Activated CD4-positive, CD25-positive, alpha-beta regulatory T cell treated with anti-CD3 and anti-CD28 coated beads, Interleukin-2, amount 50 U/mL, for 72 hours (primary cell): ENCODE results near the gene NEURL3.

Experiments used
- DNase-seq: peaks from one replicate; pipeline ENCODE4 v3.0.0; 2021

The NEURL3 gene

GRCh38 chr2:96505231-96505889, at the start of gene NEURL3:
Gene NEURL3 (minus strand): TSS chr2:96505357. CDS start chr2:96505286, 71 bp downstream.
- no peak for DNase-seq

GRCh38 chr2:96554293-96555145, 49.4 kb upstream of the NEURL3 start:
- DNase-seq: peak; percentile 75

GRCh38 chr2:96553957-96554292, 48.8 kb upstream of the NEURL3 start:
- DNase-seq: peak; percentile 40

- peak; percentile 33 for DNase-seq
Observed at GRCh38 chr2:96553176-96553956, 48.2 kb upstream of the NEURL3 start.

GRCh38 chr2:96552315-96553175, 47.4 kb upstream of the NEURL3 start:
- DNase-seq: peak; percentile 31

GRCh38 chr2:96551605-96552314, 46.6 kb upstream of the NEURL3 start:
- DNase-seq: no peak

- no peak for DNase-seq
Observed at GRCh38 chr2:96550787-96551604, 45.8 kb upstream of the NEURL3 start.

GRCh38 chr2:96549967-96550786, 45.0 kb upstream of the NEURL3 start:
- DNase-seq: no peak

GRCh38 chr2:96549466-96549785, 44.3 kb upstream of the NEURL3 start:
- no peak for DNase-seq

- no peak for DNase-seq
Observed at GRCh38 chr2:96548558-96549465, 43.7 kb upstream of the NEURL3 start.

- no peak for DNase-seq
Observed at GRCh38 chr2:96547731-96548171, 42.6 kb upstream of the NEURL3 start.

GRCh38 chr2:96547203-96547641, 42.1 kb upstream of the NEURL3 start:
- no peak for DNase-seq

GRCh38 chr2:96546797-96547196, 41.6 kb upstream of the NEURL3 start:
- peak; percentile 32 for DNase-seq

- DNase-seq: peak; percentile 44
Observed at GRCh38 chr2:96546321-96546720, 41.2 kb upstream of the NEURL3 start.

- no peak for DNase-seq
Observed at GRCh38 chr2:96542357-96542977, 37.3 kb upstream of the NEURL3 start.

- no peak for DNase-seq
Observed at GRCh38 chr2:96541398-96542152, 36.4 kb upstream of the NEURL3 start.

GRCh38 chr2:96540136-96540535, 35.0 kb upstream of the NEURL3 start:
- no peak for DNase-seq
